Activated CD4-positive, alpha-beta T cell treated with anti-CD3 and anti-CD28 coated beads for 36 hours (primary cell): ENCODE data around the gene ANK2. TPM values are rescaled to one million over a fixed set of nuclear protein-coding genes. Genes with fewer than 3 reads are reported as not detected.

Experiments
- ATAC-seq: fragments of 200-7000 bp; cut with Tn5 transposase; one replicate; pipeline ENCODE4 v1.10.0; 2021; ENCODE audit warnings: mild to moderate bottlenecking, moderate library complexity
- CTCF ChIA-PET: fragments of 350-600 bp; sonication (Branson Sonifier 250); formaldehyde crosslinking; loops from one replicate; lab custom pipeline; 2021; ENCODE audit warnings: antibody characterized with exemption; lab: Charles Lee
- POLR2A ChIA-PET: fragments of 350-600 bp; sonication (Branson Sonifier 250); formaldehyde crosslinking; loops from one replicate; lab custom pipeline; 2021; ENCODE audit warnings: antibody characterized with exemption, inconsistent platforms; lab: Charles Lee
- DNase-seq: peaks from one replicate; pipeline ENCODE4 v3.0.0-alpha.2; 2020
- H3K27ac Mint-ChIP-seq: one replicate; pipeline ENCODE4 v1.8.0; 2021; ENCODE audit warnings: mixed read lengths
- H3K27me3 Mint-ChIP-seq: one replicate; pipeline ENCODE4 v1.8.0; 2021; ENCODE audit warnings: mixed read lengths
- H3K36me3 Mint-ChIP-seq: one replicate; pipeline ENCODE4 v1.8.0; 2021; ENCODE audit warnings: low read depth, mixed read lengths
- H3K4me1 Mint-ChIP-seq: one replicate; pipeline ENCODE4 v1.8.0; 2021; ENCODE audit warnings: mixed read lengths
- H3K4me3 Mint-ChIP-seq: one replicate; pipeline ENCODE4 v1.8.0; 2021; ENCODE audit warnings: mild to moderate bottlenecking, moderate library complexity, mixed read lengths
- H3K9me3 Mint-ChIP-seq: one replicate; pipeline ENCODE4 v1.8.0; 2021; ENCODE audit warnings: low read depth, mixed read lengths
- intact Hi-C, 2 experiments: fragments of 100-400 bp; cut with DNase I in 1 of 2; cut with micrococcal nuclease in 1 of 2; formaldehyde crosslinking; loops; one replicate each; pipeline versions ENCODE4 v1.14.2 to v1.15.1; 2022 to 2024; cut with DNase I, micrococcal nuclease
- total RNA-seq, 2 experiments: library from RNA; stranded (reverse); gene quantifications; one replicate each; pipeline ENCODE4 v1.2.3, GENCODE V29; 2021

ANK2 gene
- total RNA-seq, 2 experiments from 2014 or later: 2.1 to 3.3 TPM

DNA sequence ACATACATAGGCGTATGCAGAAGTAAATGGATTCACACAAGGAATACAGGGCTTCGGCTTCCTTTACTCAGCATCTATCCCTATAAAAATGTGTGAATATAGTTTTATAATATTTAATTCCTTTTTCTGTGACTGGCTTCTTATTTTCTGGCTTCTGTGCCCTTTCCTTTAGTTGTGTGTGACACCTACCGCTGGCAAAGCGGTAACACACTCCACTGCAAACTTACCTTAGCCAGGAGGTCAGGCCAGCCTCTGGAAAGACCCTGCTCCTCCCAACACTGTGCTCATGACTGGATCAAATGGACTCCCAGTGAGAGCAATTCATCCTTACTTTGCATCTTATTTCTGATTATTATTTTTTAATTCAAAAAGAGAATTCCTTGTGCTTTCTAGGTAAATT is 244.2 kb downstream of the ANK2 start:
- no peak overlapping the region for H3K27ac Mint-ChIP-seq
- peaks cover 6% of the 10 kb centered on the region for H3K27me3 Mint-ChIP-seq
- ChIA-PET POLR2A (no interaction called here), CTCF (interaction anchor here (0.8 to 1.4 kb wide), 3 partner anchors 16 to 24 kb away, joined by 3 read pairs; no protein-coding TSS in a partner anchor)
- no peak overlapping the region for H3K4me3 Mint-ChIP-seq
- intact Hi-C loops: no loop called here
- ATAC-seq: no peak
- H3K9me3 Mint-ChIP-seq: no peaks in the 10 kb centered on the region
- no peaks in the 10 kb centered on the region for H3K4me1 Mint-ChIP-seq
- no peaks in the 10 kb centered on the region for H3K36me3 Mint-ChIP-seq
- no peak for DNase-seq

DNA sequence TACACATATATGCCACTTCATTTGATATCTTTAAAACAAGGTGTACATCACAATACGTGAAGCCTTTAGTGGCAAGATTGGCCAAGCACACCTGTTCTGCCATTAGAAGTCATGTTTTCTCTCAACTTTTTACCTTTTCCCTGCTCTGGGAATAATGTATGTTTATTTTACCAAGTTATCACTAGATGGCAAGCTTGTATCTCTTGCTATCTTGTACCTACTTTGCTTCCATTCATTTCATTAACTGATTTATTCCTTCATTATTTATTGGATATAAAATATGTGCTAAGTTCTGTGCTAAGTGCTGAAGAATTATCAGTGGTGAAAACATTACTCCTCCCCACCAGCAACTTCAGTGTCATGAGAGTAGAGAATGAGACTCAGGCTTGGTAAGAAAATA is 245.5 kb downstream of the ANK2 start:
- intact Hi-C loops: no loop called here
- POLR2A ChIA-PET: no interaction called here

DNA sequence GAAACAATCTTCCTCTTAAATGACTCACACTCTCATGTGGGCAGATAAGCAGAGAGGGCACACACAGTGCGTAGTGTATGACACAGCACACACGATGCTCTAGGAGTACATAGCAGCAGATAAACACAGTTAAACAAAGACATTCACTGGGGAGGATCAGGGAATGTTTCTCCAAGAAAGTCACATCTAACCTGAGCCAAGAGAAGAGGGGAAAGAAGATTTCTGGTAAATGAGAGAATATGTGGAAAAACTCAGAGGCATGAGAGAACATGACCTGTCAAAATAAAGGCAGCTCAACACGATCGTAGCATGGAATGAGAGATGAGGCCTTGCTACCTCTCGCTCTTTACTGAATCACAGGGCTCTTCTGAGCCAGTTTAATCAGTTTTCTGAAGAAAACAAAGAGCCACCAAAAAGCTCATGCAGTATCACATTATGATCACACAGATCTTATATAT is 251.0 kb downstream of the ANK2 start:
- Mint-ChIP-seq H3K9me3 (no peaks in the 10 kb centered on the region), H3K27ac (no peak overlapping the region), H3K4me1 (peaks cover 4% of the 10 kb centered on the region), H3K27me3 (peaks cover 5% of the 10 kb centered on the region), H3K4me3 (no peak overlapping the region), H3K36me3 (no peaks in the 10 kb centered on the region)
- peak; percentile 8 for DNase-seq
- POLR2A ChIA-PET: no interaction called here
- CTCF ChIA-PET: no interaction called here
- peak; percentile 88 for ATAC-seq
- intact Hi-C loops: no loop called here

More for the DNA sequence above, 245.5 kb downstream of the ANK2 start:
- no peaks in the 10 kb centered on the region for H3K4me1 Mint-ChIP-seq
- no peak overlapping the region for H3K4me3 Mint-ChIP-seq
- no peak overlapping the region for H3K27ac Mint-ChIP-seq
- H3K9me3 Mint-ChIP-seq: no peaks in the 10 kb centered on the region
- ATAC-seq (no peak), DNase-seq (no peak)
- peaks cover 6% of the 10 kb centered on the region for H3K27me3 Mint-ChIP-seq
- H3K36me3 Mint-ChIP-seq: no peaks in the 10 kb centered on the region
- CTCF ChIA-PET: no interaction called here

DNA sequence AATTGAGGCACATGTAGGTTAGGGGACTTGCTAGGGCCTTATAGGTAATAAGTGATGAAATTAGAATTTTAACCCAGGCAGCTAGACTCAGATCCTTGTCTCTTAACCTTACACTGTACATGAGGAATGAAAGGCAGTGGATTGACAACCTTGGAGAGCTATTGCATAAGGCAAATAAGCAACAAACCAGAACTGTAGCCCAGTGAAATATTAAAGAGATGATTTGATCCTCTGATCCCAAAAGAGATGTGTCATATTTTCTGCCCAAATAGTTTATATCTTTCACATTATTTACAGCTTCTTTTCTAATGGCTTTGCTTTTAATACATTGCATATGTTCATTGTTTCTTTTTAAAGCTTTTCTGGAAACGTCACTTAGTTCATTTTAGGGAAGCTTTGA is 252.6 kb downstream of the ANK2 start:
- POLR2A ChIA-PET: no interaction called here
- intact Hi-C loops: no loop called here
- Mint-ChIP-seq H3K27me3 (peaks cover 2% of the 10 kb centered on the region), H3K27ac (no peak overlapping the region), H3K4me1 (peaks cover 4% of the 10 kb centered on the region), H3K9me3 (no peaks in the 10 kb centered on the region), H3K36me3 (no peaks in the 10 kb centered on the region), H3K4me3 (no peak overlapping the region)
- CTCF ChIA-PET: no interaction called here
- DNase-seq (no peak), ATAC-seq (no peak)

DNA sequence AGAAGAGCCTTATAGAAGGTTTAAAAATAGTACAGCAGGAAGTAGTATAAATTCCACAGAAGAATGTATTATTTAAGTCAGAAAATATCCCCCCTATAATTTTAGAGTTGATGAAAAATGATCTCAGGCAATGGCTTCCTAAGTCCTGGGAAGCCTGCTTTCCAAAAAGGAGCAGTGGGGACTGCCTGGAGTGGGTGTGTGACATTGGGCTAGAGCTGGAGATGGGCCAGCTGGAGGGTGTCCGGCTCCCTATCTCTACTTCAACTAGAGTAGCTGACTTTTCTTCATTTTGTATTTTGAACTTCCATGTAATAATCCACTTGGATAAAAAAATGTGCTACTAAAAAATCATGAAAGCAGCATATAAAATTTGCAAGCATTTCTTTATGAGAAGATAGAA is 253.9 kb downstream of the ANK2 start:
- POLR2A ChIA-PET: no interaction called here
- H3K27me3 Mint-ChIP-seq: peaks cover 2% of the 10 kb centered on the region
- H3K9me3 Mint-ChIP-seq: no peaks in the 10 kb centered on the region
- DNase-seq (no peak), ATAC-seq (no peak)
- no peaks in the 10 kb centered on the region for H3K36me3 Mint-ChIP-seq
- peaks cover 4% of the 10 kb centered on the region for H3K4me1 Mint-ChIP-seq
- CTCF ChIA-PET: interaction anchor here (0.7 to 1.9 kb wide), 2 partner anchors 25 to 938 kb away, joined by 3 to 4 read pairs; no protein-coding TSS in a partner anchor
- intact Hi-C loops: no loop called here
- no peak overlapping the region for H3K27ac Mint-ChIP-seq
- no peak overlapping the region for H3K4me3 Mint-ChIP-seq

DNA sequence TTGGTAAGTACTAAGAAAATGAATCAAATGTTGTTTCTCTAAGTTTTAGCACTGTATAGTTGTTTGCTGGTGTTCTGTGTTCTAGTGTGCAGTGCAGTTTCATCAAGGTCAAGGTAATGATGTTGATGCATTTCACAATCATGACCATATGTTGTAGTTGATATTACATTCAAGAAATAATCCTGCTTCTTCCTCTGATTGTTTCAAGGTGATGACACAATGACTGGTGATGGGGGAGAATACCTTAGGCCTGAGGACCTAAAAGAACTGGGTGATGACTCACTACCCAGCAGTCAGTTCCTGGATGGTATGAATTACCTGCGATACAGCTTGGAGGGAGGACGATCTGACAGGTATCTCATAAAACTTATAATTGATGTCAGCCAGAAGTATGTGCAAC is 261.6 kb downstream of the ANK2 start:
- DNase-seq (no peak), ATAC-seq (peak; percentile 42)
- Mint-ChIP-seq H3K4me3 (no peak overlapping the region), H3K9me3 (no peaks in the 10 kb centered on the region), H3K27ac (no peak overlapping the region), H3K27me3 (peaks cover 5% of the 10 kb centered on the region), H3K4me1 (no peaks in the 10 kb centered on the region), H3K36me3 (no peaks in the 10 kb centered on the region)
- intact Hi-C loops: no loop called here
- ChIA-PET POLR2A (no interaction called here), CTCF (interaction anchor here (0.6 kb wide), 1 partner anchor 1077 kb away, joined by 3 read pairs; no protein-coding TSS in a partner anchor)

DNA sequence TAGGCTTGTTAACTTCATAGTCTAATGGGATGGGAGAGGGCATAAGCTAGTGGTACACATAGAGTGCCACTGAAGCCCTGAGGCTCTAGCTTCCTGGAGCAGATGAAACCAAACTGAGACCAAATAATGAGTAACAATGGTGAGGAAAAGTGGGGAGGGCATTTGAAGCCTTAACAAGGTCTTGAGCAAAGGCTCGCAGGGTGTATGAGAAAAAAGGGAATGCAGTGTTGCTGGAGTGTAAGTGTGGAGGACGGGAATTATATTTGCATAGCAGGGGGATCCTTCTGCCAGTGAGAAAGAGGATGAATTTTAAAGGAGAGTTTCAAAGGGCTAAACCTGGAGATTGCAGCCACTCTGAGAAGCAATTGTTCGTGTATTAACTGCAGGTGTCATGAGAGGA is 263.1 kb downstream of the ANK2 start:
- Mint-ChIP-seq H3K9me3 (no peaks in the 10 kb centered on the region), H3K27ac (no peak overlapping the region), H3K4me3 (no peak overlapping the region), H3K27me3 (peaks cover 5% of the 10 kb centered on the region), H3K4me1 (peaks cover 8% of the 10 kb centered on the region), H3K36me3 (no peaks in the 10 kb centered on the region)
- intact Hi-C loops: no loop called here
- ChIA-PET POLR2A (no interaction called here), CTCF (no interaction called here)
- DNase-seq: no peak
- ATAC-seq: no peak

DNA sequence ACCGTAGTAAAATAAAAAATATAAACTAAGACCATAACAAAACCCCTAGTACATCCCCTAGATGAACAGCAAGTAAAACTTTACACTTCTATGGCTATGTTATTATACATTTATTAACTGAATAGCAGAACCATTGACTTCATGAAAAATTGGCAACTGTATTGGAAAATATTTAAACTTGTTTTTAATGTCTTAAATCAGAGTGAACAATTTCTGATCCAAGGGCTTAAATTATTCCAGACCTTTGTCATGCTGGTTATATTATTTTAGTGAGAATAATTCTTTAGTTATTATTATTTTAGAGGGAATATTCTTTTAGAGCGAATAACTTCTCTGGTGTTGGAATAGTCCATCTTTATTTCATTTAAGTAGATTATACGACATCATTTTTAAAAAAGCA is 265.0 kb downstream of the ANK2 start:
- Mint-ChIP-seq H3K4me3 (no peak overlapping the region), H3K4me1 (peaks cover 8% of the 10 kb centered on the region), H3K36me3 (no peaks in the 10 kb centered on the region), H3K9me3 (no peaks in the 10 kb centered on the region), H3K27ac (no peak overlapping the region), H3K27me3 (peaks cover 5% of the 10 kb centered on the region)
- intact Hi-C loops: no loop called here
- POLR2A ChIA-PET: no interaction called here
- CTCF ChIA-PET: no interaction called here
- ATAC-seq: no peak
- DNase-seq: no peak

DNA sequence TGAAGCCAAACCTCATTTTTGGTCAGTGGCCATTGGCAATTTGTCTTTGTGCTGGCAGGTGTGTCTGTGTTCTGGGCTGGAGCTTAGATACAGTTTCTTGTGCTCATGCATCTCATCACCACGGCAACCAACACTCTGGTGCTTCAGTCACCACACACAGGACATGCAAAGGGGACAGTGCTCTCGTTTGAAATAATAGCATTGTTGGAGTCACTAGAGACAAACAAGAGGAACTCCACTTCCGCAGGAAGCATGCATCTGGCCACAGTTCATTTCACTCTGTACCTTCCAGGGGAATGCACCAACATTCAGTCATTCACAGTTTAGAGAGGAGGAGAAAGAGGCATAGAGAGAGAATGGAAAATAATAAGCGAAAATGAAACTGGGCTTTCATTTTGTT is 267.4 kb downstream of the ANK2 start:
- H3K4me1 Mint-ChIP-seq: peaks cover 8% of the 10 kb centered on the region
- no peak overlapping the region for H3K4me3 Mint-ChIP-seq
- POLR2A ChIA-PET: interaction anchor here (0.6 kb wide), 1 partner anchor 1090 kb away, joined by 6 read pairs; no protein-coding TSS in a partner anchor
- intact Hi-C loops: no loop called here
- DNase-seq (peak; percentile 32), ATAC-seq (peak; percentile 87)
- no peaks in the 10 kb centered on the region for H3K36me3 Mint-ChIP-seq
- H3K27ac Mint-ChIP-seq: no peak overlapping the region
- no peaks in the 10 kb centered on the region for H3K9me3 Mint-ChIP-seq
- CTCF ChIA-PET: interaction anchor here (0.8 kb wide), 1 partner anchor 39 kb away, joined by 3 read pairs; no protein-coding TSS in a partner anchor
- peaks cover 3% of the 10 kb centered on the region for H3K27me3 Mint-ChIP-seq

DNA sequence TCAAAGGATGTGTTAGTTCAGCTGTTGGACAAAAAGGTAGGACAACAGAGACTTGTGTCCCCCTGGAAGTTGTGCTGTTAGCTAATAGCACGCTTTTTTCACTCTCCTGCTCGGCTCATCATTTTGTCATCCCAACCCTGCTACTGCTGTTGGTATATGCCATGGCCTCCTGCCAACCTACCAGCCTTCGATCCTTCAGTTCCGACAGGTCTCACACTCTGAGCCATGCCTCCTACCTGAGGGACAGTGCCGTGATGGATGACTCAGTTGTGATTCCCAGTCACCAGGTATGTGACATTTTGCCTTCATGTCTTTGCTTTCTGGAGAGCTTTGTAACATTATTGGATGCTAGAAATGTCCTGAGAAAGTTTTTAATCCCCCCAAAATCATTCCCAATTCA is 268.1 kb downstream of the ANK2 start:
- H3K27me3 Mint-ChIP-seq: peaks cover 2% of the 10 kb centered on the region
- ChIA-PET CTCF (interaction anchor here (0.7 to 1.4 kb wide), 4 partner anchors 13 to 719 kb away, joined by 3 to 5 read pairs (median 4); no protein-coding TSS in a partner anchor), POLR2A (no interaction called here)
- no peaks in the 10 kb centered on the region for H3K36me3 Mint-ChIP-seq
- ATAC-seq: no peak
- no peak overlapping the region for H3K27ac Mint-ChIP-seq
- intact Hi-C loops: no loop called here
- peaks cover 8% of the 10 kb centered on the region for H3K4me1 Mint-ChIP-seq
- no peaks in the 10 kb centered on the region for H3K9me3 Mint-ChIP-seq
- no peak overlapping the region for H3K4me3 Mint-ChIP-seq
- DNase-seq: no peak

DNA sequence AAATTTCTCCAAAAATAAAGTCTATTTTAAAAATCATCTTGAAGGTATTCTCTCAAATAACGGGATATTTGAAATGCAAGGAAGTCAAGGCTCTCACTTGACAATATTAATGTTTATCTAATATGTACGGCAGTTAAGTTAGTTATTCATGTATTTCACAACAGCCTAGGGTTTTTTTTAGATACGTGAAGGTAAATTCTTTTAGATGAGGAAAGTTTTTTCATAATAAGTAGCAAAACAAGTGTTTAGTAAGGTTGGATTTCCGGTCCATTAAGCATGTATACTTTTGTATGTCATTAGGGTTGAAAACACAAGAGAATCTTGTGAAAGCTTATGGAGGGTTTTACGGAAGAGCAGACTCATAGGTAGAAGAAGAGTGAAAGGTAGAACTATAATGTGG is 273.3 kb downstream of the ANK2 start:
- ATAC-seq: no peak
- Mint-ChIP-seq H3K27ac (no peak overlapping the region), H3K9me3 (no peaks in the 10 kb centered on the region), H3K27me3 (peaks cover 4% of the 10 kb centered on the region), H3K4me3 (no peak overlapping the region), H3K4me1 (no peaks in the 10 kb centered on the region), H3K36me3 (no peaks in the 10 kb centered on the region)
- intact Hi-C loops: no loop called here
- CTCF ChIA-PET: interaction anchor here (1.8 kb wide), 1 partner anchor 17 kb away, joined by 8 read pairs; no protein-coding TSS in a partner anchor
- POLR2A ChIA-PET: no interaction called here
- DNase-seq: no peak

DNA sequence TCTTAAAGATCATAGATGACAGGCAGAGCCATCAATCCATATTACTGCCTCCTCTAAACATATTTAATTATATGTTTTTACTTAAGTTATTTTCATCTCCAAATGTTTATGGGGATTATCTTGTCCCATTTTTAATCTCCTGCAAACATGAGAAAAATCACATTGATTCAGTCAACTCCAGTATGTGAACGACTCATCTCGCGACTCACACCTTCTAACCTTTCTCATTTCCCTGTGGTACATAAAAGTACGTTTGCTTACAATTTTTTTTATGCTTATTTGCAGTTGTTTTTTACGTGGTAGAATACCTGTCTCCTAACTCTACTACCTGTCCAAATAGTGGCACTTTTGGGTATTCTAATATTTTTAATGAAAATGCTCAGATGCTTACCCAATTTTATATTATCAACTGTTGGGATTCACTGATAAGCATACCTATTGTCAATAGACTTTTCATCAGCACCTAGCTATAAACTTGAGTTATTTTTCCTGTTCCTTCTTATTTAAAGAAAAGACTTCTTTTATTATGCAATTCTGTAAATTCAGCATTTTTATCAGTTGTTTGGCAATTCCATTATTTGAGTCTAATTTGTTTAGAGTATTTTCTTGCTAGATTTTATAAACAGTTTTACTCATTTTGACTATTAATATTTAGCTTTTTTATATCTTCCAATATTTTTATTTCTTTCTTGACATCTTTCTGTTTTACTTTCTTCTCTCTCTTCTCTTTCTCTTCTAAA is 276.6 kb downstream of the ANK2 start:
- Mint-ChIP-seq H3K27ac (no peak overlapping the region), H3K4me3 (no peak overlapping the region), H3K4me1 (no peaks in the 10 kb centered on the region), H3K9me3 (no peaks in the 10 kb centered on the region), H3K27me3 (peaks cover 6% of the 10 kb centered on the region), H3K36me3 (no peaks in the 10 kb centered on the region)
- DNase-seq (peak; percentile 56), ATAC-seq (peak; percentile 42)
- intact Hi-C loops: loop anchor here in 1 of 2 experiments (2.0 kb wide), 1 partner anchor 29 kb away; no protein-coding TSS in a partner anchor
- ChIA-PET POLR2A (interaction anchor here (0.7 kb wide), 1 partner anchor 9 kb away, joined by 3 read pairs; no protein-coding TSS in a partner anchor), CTCF (interaction anchor here (1.0 kb wide), 1 partner anchor 69 kb away, joined by 3 read pairs; no protein-coding TSS in a partner anchor)
